HPDE6-E6E7 (cell line): ENCODE measurements around the gene CAPN15.
"Not testable (repeated sequence)": the region's sequence is repeated elsewhere in the genome, so short reads cannot be mapped to it uniquely, and the experiment has no call there.

Source experiments
- DNase-seq: peaks from one replicate; pipeline ENCODE4 v3.0.0; 2011; ENCODE audit warnings: missing footprints; ENCODE audit errors: extremely low spot score

Gene CAPN15

DNA sequence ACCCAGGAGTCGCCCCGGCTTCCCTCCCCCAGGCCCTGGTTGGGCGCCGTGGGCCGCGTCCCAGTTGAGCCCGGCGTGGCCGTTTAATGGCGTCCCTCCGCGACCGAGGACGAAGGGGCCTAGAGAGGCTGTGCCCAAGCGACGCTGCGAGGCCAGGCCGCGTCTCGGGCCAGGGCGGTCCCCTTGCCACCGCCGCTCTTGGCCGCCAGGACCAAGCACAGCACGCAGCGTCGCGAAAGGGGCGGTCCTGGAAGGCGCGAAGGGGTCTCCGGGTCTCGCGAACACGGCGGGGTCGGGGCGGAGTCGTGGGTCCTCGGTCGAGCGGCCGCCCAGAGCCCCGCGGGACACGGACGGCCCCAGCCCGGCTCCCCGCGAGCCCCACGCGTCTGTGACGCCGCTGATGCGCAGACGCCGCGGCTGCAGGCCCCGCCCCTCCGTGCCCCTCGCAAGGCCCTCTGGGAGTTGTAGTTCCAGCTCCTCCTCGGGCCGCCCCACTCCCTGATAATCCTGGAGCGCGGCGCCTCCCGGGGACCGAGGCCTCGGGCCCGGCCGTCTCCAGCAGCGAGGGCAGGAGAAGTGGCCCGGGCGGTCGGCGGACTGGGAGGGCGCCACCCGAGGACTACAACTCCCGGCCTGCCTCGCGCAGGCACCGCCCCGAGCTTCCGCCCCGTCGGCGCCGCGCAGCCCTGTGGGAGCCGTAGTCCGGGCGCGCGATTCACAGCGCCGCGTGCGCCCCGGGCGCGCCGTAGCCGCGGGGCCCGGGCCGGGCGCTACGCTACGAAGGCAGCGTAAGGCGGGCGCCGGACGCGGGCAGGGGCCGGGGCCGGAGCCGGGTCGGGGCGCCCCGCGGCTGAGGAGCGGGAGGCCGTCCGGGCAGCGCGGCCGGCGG is at the start of gene CAPN15:
TSS of gene CAPN15 (plus strand) at position 698 of the 889 bp plus-strand sequence. CDS start 19,127 bp downstream, outside the sequence.
- peak; percentile 51 for DNase-seq

DNA sequence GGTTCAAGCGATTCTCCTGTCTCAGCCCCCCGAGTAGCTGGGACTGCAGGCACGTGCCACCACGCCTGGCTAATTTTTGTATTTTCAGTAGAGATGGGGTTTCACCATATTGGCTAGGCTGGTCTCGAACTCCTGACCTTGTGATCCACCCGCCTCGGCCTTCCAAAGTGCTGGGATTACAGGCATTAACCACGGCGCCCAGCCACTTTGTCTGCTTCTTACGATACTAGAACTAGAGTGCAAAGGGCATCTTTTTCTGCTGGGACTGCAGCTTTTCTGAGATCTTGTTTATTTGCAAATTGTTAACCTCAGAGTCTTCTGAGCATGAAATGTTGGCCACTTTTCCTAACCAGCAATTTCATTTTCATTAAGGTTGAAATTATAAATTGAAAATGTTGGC is 49.2 kb upstream of the CAPN15 start:
- DNase-seq = not testable (repeated sequence)

DNA sequence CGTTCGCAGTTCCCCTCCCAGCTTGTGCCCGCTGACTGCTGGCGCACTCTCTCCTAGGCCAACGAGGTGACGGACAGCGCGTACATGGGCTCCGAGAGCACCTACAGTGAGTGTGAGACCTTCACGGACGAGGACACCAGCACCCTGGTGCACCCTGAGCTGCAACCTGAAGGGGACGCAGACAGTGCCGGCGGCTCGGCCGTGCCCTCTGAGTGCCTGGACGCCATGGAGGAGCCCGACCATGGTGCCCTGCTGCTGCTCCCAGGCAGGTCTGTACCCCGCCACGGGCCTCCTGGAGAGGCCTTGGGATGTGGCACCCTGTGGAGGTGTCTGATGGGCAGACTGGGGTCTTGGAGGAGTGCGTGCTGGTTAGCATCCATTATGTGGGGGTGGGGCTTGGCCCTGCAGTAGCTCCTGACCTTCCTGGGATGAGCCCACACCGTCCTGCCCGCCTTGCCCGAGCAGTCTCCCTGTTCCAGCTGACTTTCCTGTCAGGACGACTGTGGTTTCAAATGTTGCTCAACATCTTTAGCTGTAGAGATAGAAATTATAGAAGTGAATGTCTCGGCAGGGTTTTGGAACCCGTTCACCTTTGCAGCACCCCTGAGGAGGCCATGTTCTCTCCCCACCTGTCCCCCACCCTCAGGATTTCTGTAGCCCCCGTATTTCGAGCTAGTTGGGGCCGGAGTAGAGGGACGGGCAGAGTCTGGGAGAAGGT is 44.9 kb upstream of the CAPN15 start:
- DNase-seq = no peak

DNA sequence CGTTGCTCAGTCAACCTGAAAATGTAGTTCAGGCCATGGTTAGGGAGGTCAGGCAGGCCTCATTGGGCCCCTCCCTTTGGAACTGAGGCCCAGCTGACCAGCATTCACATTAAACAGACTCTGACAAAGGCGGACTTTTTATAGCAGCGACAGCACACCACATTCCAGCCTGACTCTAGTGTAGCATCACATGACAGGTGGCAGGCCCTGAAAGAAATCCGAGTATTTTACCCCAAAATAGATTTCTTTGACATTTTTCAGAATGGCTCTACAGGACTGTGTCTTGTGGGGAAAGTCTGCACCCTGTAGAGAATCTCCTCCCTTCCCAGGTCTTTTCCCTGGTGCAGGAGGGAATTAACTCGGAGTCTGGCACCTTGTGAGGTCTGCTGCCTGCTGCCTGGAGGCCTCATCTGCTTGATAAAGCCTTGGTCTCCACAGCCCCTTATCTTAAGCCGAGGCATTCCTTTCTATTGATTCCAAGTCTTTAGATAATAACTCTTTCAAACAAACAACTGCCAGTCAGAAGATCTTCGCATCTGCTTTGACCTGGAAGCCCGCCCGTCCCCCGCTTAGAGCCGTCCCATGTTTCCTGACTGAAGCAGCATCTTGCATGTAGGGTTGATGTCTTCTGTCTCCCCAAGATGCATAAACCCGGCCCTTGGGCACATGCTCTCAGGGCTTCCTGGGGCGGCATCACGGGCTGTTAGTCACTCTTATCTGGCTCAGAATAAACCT is 44.0 kb upstream of the CAPN15 start:
- no peak for DNase-seq

DNA sequence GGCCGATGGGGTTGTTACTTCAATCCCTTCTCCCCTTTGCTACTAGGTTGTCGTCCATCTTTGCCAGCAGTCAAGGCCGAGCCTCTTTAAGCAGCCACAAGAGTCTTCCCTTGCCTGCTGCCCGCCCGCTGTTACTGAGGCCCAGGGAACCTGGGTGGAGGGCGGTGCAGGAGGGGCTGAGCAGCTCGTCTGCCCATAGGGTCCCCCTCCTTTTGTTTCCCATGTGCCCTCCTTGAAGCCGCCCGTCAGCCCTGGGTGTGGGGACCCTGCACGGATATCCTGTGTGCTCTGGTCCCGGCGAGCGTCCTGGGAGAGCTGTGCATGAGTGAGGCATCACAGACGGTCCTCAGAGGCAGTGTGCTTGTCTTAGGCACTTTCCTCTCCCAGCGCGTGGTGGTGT is 37.9 kb upstream of the CAPN15 start:
- no peak for DNase-seq

DNA sequence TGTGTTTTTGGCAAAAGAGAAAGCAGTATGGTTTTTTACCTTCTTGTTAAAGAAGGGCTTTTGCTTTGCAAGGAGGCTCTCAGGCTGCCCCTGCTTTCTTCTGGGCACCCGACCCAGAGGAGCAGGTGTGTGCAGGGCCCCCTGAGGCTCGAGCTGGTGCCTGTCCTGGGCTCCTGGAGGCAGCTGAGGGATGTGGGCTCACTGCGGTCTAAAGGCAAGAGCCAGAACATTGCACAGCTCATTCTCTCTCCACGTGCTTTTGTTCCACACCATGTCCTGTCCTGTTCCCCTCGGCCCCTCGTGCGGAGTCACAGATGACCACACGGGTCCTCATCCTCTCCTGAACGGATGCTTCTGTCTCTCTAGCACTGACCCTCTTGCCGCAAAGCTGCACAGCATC is 36.7 kb upstream of the CAPN15 start:
- DNase-seq = no peak

DNA sequence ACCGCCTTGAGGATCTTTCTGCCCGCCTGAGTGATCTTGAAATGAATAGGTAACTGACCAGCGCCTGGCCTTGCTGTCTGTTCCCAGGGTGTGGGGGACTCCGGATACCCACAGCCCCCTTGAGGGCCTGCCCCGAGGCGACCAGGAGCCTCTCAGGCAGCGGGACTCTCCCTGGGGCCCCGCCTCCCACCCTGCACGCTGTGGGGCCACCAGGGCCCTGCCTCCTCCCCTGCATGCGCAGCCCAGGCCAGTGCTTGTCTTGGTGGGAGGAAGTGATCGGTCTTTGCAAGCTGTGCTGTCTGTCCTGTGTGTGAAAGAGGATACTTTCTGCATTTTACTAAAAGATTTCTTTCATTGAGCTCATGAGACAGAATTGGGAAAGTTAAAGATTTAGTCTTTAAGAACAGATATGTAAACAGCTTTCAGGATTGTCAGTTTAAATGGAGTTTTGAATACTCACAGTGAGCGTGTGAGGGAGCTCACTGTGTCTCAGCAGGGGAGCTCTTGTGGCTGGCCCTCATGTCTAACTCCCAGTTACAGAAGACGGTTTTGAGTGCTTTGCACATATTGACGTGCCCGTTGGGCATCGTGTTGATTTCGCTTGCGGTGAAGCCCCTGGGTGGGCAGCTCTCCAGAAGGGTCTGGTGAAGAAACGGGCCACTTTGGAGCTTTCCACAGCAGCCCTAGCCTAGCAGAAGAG is 36.1 kb upstream of the CAPN15 start:
- DNase-seq = no peak

DNA sequence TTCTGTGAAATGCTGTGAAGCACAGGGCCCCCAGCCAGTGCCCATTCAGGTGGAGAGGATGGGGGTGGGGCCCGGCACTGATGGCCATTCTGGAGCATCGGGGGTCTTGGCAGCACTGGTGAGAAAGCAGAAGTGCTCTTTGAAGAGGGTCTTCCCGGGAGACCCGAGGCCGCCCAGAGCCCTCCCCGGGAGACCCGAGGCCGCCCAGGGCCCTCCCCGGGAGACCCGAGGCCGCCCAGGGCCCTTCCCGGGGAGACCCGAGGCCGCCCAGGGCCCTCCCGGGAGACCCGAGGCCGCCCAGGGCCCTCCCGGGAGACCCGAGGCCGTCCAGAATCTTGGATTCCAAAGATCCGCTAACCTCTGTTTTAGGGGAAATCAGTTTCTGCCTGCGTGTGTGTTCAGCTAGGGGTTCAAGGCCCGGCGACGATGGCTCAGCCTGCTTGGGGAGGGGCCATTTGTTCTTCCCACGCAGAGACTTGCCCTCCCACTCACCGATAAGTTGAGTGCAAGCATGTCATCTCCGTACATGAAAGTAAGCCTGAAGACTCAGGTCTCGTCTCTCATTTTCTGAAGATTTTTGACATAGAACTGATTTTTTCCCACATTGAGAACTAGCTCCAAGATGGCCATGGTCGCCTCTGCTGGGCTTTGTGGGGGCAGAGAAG is 35.2 kb upstream of the CAPN15 start:
- DNase-seq = no peak

DNA sequence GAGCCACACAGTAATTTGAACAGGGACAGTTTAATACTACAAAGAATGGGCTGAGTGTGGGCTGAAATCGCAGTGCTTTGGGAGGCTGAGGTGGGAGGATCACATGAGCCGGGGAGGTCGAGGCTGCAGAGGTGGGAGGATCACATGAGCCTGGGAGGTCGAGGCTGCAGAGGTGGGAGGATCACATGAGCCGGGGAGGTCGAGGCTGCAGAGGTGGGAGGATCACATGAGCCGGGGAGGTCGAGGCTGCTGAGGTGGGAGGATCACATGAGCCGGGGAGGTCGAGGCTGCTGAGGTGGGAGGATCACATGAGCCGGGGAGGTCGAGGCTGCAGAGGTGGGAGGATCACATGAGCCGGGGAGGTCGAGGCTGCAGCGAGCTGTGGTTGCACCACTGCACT is 32.8 kb upstream of the CAPN15 start:
- not testable (repeated sequence) for DNase-seq

DNA sequence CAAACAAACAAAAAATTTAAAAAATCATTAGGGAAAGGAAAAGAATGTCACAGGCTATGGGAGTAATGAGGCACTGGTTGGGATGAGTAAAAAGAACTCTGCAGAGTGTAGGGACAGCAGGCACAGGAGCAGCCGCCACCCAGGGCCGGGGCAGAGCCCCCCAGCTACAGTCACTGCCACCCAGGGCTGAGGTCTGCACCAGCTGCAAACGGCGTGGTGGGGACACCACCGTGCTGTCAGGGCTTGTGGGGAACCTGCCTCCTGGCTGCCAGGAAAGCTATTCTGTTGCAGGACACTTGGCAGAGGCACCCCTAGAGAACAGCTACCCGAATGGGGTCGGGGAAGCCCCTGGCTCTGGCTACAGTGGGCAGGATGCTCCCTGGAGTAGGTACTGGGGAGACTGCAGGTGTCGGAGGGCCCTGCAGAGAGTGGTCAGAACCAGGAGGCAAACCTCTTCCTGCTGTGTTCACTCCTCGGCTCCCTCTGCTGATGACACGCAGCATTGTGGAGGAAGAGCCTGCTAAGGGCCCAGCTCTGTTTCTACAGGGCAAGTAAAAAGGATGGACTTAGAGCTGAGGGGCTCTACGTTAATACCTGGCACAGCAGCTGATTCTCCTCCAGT is 32.3 kb upstream of the CAPN15 start:
- DNase-seq = no peak

DNA sequence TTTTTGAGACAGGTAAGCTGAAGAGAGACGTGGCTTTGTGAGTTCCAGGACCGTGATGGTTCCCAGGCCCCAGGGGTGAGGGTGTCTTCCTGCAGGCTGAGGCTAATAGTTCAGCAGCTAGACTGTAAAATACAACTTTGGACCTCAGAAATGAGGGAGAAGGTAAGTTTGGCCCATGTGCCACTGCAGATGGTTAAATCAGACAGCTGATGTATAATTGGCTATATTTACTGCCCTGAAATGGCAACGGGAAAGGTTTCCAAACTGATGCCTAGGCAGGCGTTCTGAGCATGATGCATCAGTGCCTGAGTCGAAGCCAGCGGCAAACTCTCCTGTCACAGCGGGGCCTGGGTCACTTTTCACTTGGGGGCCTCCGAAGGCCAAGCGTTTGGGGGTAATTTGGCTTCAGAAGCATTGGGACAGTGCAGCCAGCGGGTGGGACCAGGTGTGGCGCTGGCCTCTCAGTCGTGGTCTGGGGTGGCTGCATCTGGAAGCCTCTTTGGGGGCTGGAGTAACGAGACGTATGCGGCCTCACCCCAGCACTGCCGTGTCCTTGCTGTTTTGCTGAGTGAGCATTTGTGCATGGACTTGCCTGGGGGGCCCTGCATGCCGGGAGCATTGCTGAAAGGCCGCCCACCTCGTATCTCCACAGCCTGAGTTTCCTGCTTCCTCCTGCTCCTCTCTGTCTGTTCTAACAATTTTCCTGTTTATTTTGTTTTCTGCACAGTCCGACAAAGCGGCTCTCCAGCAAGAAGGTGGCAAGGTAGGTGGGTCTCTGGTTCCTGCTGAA is 31.2 kb upstream of the CAPN15 start:
- no peak for DNase-seq

DNA sequence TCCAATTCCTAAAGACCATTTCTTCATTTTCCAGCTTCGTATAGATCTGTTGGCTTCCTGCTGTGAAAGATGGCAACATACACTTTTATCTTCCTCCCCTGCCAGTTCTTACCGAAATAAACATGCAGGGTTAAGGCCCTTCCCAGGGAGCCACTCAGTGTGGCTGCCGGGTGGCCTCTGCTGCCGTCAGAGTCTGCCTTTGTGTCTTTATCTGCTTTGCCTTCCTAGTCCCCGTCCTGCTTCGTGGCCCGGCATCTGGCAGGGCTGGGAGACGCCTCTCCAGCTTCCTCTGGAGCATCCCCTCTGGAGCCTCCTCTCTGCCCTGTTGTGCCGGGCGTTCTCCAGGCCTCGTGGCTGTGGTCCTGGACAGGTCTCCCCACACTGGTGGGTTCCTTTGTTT is 30.3 kb upstream of the CAPN15 start:
- no peak for DNase-seq

DNA sequence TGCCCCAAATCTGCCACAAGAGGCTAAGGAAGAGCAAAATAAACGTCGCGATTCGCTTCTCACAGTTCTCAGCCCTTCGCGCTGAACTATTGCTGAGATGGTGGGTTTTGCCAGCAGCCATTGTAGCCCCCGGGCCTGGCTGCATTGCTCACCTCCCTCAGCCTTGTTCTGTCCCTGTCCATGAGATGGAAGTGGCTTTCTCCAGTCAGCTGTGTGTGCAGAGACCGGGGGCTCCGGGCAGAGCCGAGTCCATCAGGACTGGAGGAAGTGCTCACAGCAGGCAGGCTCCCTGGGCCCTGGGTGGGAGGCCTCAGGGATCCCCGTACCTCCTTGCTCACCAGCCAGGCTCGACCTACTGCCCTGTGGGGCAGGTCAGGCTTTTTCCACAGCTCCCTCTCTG is 27.6 kb upstream of the CAPN15 start:
- DNase-seq = no peak

DNA sequence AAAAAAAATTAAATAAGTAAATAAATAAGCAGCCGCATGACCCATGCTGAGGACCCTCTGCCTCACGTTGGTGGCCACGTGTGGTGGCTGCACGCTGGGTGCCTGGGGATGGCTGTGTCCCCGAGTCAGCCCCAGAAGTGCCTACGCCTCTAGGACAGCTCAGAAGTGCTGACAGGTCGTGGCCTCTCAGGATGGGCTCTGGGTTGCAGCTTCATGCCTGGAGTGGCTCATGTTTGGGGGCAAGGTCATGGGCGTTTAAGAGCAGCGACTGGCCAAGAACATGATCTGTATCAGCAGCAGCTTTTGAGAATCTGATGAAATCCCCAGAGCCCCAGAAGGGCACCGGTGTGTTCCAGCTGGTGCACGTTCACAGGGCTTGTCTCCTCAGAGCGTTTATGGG is 26.8 kb upstream of the CAPN15 start:
- DNase-seq = no peak

DNA sequence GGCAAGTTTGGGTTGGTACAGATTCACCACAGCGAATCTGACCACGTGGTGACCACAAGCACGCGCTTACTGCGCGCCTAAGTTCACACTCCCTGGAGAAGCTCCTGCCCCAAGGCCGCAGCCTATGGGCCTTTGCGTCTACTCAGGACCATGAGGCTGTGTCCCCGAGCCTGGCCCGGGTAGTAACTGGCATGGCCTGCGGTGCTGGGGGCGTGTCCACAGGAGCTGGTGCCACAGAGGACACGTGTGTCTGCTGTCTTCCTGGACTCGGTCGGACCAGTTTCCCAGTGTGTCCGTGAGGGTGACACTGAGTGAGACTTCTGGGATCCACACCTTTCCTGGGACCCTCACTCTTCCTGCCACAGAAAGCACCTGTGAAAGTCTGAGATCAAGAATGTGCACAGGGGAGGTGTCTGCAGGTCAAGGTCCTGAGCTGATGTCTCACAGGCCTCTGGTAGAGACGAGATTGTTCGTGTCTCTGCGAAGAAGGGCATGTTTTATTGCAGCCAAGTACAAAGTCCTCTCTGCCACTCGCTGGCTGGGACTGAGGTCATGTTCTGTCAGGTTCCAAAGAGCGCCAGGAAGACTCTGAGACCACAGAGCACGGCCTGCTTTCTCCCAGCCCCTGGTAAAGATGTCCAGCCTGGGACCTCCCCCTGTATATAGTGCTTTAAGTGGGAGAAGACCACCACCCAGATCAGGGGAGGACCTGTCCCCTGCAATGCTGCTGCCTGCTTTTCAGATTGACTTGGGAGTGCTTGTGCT is 25.2 kb upstream of the CAPN15 start:
- no peak for DNase-seq

DNA sequence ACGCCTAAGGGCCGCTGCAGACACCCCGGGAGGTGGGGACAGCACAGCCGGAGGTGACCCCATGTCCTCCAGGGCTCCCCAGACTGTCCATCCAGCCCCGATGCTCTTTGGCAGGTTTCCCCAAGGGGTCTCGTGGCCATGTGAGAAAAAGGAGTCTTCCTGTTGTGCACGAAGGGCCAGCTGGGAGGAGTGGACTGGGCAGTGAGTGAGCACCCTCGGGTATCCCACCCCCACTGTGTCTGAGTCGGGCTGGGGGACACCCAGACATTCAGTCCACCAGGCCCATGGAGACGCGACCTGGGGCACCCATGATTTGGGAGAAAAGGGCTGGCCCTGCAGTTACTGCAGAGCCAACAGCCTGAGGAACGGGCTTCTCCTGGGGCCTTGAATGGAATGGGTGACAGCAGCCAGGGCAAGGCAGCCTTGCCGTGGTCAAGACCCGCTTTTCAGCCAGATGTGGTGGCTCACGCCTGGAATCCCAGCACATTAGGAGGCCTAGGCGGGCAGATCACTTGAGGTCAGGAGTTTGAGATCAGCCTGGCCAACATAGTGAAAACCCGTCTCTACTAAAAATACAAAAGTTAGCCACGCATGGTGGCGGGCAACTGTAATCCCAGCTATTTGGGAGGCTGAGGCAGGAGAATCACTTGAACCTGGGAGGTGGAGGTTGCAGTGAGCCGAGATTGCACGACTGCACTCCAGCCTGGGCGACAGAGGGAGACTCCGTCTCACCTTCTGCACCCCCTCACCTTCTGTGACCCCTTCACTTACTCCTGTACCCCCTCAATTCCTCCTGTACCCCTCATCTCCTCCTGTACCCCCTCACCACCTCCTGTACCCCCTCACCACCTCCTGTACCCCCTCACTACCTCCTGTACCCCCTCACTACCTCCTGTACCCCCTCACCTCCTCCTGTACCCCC is 24.1 kb upstream of the CAPN15 start:
- no peak for DNase-seq

DNA sequence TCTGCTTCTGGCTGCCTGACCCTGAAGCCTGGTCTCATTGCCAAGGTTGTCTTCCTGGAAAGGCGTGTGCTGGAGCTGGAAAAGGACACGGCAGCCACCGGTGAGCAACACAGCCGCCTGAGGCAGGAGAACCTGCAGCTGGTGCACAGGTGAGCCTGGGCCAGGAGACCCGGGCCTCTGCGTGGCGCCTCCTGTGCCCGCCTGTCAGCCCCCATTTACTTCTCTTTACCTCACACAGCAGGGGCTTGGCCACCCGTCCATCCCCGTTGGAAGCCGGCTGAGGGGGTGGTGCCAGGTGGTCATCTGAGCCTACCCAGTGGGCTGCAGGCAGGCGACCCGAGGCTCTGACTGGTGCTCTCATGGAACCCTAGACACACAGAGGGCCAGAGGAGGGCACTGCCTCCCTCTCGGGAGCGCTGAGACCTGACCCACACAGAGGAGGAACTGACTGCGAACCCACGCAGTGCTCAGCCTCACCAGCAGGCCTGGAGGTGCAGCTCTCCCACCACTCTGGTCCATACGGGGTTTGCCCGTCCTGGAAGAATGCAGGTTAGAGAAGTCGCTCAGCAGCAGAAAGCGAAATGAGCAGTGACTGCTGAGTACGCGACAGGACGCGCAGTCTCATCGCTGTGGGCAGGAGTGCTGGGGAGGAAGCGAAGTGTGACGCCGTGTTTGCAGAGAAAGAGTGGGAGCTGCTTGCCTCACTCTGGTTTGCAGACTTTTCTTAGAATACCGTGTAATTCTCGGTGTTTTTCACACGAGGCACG is 21.9 kb upstream of the CAPN15 start:
- no peak for DNase-seq

DNA sequence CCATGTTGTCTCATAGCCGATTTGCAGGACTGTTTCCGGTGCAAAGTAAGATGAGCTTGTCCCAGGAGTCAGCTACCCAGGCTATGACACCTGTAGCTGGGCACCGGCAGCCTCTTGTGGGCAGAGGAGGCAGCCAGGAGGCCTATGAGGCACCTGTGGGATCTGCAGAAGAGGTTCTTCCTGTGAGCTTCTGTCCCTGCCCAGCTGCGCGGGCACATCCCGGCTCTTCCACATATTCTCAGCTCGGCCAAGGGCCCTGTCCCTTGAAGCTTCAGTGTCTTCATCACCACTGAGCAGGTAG is 21.3 kb upstream of the CAPN15 start:
- no peak for DNase-seq
